ENCODE results near the gene FSHR. TPM values are rescaled to one million over a fixed set of nuclear protein-coding genes. Genes with fewer than 3 reads are reported as not detected.

The FSHR gene
- total RNA-seq, 1 experiment from 2014 or later, result not detected

GRCh38 chr2:49164729-49165128 lies 10.4 kb upstream of the FSHR start:
- TF ChIP-seq EZH2 (IDR thresholded peaks at IDR 0.05; ENCODE audit: low read depth), result no peak
- no peak for TF ChIP-seq CTCF (conservative IDR thresholded peaks at IDR 0.05)
- Histone ChIP-seq H2AFZ (no peak overlapping the region), H3K27me3 (ENCODE audit: insufficient read depth, low read depth) (no peaks in the 10 kb centered on the region), H4K20me1 (ENCODE audit: insufficient read depth) (no peaks in the 10 kb centered on the region), H3K4me2 (no peak overlapping the region), H3K9me3 (ENCODE audit: insufficient read depth, low read depth) (no peaks in the 10 kb centered on the region), H3K79me2 (ENCODE audit: low read depth) (no peaks in the 10 kb centered on the region), H3K27ac (no peak overlapping the region), H3K4me1 (replicated peaks; ENCODE audit: insufficient read depth) (no peaks in the 10 kb centered on the region), H3F3A (ENCODE audit: insufficient read depth, low read depth) (no peaks in the 10 kb centered on the region), H3K9me2 (ENCODE audit: insufficient read depth) (0 out of 2 replicates have a peak, but pooled peaks cover 2% of the 10 kb centered on the region), H3K4me3 (no peak overlapping the region), H3K36me3 (ENCODE audit: low read depth) (no peaks in the 10 kb centered on the region)
- CTCF ChIA-PET, result no interaction called here
- no peak for DNase-seq
- BruUV-seq (replicated peaks), result no TSS peak
- POLR2A ChIA-PET (ENCODE audit: unreplicated experiment), result no interaction called here
- intact Hi-C loops (cut with micrococcal nuclease; ENCODE audit: unreplicated experiment), result no loop called here

- Histone ChIP-seq H3K4me3 (no peak overlapping the region), H3K4me2 (no peak overlapping the region), H3K27me3 (ENCODE audit: insufficient read depth, low read depth) (no peaks in the 10 kb centered on the region), H3K9me3 (ENCODE audit: insufficient read depth, low read depth) (no peaks in the 10 kb centered on the region), H4K20me1 (ENCODE audit: insufficient read depth) (no peaks in the 10 kb centered on the region), H3K79me2 (ENCODE audit: low read depth) (no peaks in the 10 kb centered on the region), H3K4me1 (replicated peaks; ENCODE audit: insufficient read depth) (no peaks in the 10 kb centered on the region), H3F3A (ENCODE audit: insufficient read depth, low read depth) (no peaks in the 10 kb centered on the region), H3K27ac (no peak overlapping the region), H2AFZ (no peak overlapping the region), H3K36me3 (ENCODE audit: low read depth) (no peaks in the 10 kb centered on the region), H3K9me2 (ENCODE audit: insufficient read depth) (0 out of 2 replicates have a peak, but pooled peaks cover 4% of the 10 kb centered on the region)
- CTCF ChIA-PET, result no interaction called here
- no TSS peak for BruUV-seq (replicated peaks)
- no peak for DNase-seq
- POLR2A ChIA-PET (ENCODE audit: unreplicated experiment), result no interaction called here
- intact Hi-C loops (cut with micrococcal nuclease; ENCODE audit: unreplicated experiment), result no loop called here
- TF ChIP-seq EZH2 (IDR thresholded peaks at IDR 0.05; ENCODE audit: low read depth) (no peak), CTCF (conservative IDR thresholded peaks at IDR 0.05) (no peak)
Measured at GRCh38 chr2:49162151-49162550, 7.8 kb upstream of the FSHR start.

GRCh38 chr2:49154891-49155290 lies 576 bp upstream of the FSHR start:
- no TSS peak for BruUV-seq (replicated peaks)
- POLR2A ChIA-PET (ENCODE audit: unreplicated experiment), result no interaction called here
- H3K27ac ChIP-seq, result no peak overlapping the region

More at GRCh38 chr2:49154891-49155290, 576 bp upstream of the FSHR start:
- H3K27me3 ChIP-seq (ENCODE audit: insufficient read depth, low read depth), result peaks cover 3% of the 10 kb centered on the region; the same call in 1 of the 2 replicates
- no peak for DNase-seq
- intact Hi-C loops (cut with micrococcal nuclease; ENCODE audit: unreplicated experiment), result no loop called here
- no peak for TF ChIP-seq CTCF (conservative IDR thresholded peaks at IDR 0.05)
- no peak for TF ChIP-seq EZH2 (IDR thresholded peaks at IDR 0.05; ENCODE audit: low read depth)
- H3K9me3 ChIP-seq (ENCODE audit: insufficient read depth, low read depth), result no peaks in the 10 kb centered on the region
- H3K79me2 ChIP-seq (ENCODE audit: low read depth), result no peaks in the 10 kb centered on the region
- no peak overlapping the region for H3K4me2 ChIP-seq
- H3K4me1 ChIP-seq (replicated peaks; ENCODE audit: insufficient read depth), result no peaks in the 10 kb centered on the region
- no peak overlapping the region for H3K4me3 ChIP-seq
- H3K36me3 ChIP-seq (ENCODE audit: low read depth), result no peaks in the 10 kb centered on the region
- no peak overlapping the region for H2AFZ ChIP-seq
- no peaks in the 10 kb centered on the region for H3F3A ChIP-seq (ENCODE audit: insufficient read depth, low read depth)
- CTCF ChIA-PET, result no interaction called here
- H3K9me2 ChIP-seq (ENCODE audit: insufficient read depth), result 0 out of 2 replicates have a peak, but pooled peaks cover 3% of the 10 kb centered on the region
- H4K20me1 ChIP-seq (ENCODE audit: insufficient read depth), result no peaks in the 10 kb centered on the region

Data from PC-9 (cell line).